ENCODE results near the gene SNRNP40.
"Not testable (repeated sequence)": the region's sequence is repeated elsewhere in the genome, so short reads cannot be mapped to it uniquely, and the experiment has no call there.

Gene SNRNP40

DNA sequence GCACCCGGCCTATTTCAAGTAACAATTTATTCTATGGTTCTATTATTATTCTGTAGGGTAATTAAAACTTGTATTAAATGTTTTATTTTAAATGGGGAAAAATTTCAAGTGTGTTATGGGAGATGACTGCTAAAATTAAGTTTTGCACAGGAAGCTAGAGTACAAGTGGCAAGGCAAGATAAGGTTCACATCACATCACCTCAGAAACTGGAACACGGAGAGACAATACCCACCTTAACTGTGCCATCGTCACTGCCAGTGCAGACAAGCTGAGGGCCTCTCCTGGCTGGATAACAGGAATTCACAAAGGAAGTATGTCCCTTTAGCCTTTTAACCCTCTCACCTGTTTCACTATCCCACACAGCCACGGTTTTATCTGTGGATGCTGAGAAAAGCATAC, 7.6 kb downstream of the SNRNP40 start:
- no peak for DNase-seq (ENCODE audit: extremely low spot score, insufficient read length, low read depth)
- FAIRE-seq: no peak

DNA sequence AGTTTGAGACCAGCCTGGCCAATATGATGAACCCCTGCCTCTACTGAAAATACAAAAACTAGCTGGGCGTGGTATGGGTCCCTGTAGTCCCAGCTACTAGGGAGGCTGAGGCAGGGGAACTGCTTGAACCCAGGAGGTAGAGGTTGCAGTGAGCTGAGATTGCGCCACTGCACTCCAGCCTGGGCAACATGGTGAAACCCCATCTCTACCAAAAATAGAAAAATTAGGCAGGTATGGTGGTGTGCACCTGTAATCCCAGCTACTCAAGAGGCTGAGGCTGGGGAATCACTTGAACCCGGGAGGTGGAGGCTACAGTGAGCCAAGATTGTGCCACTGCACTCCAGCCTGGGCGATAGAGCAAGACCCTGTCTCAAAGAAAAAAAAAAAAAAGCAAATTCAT, 8.8 kb downstream of the SNRNP40 start:
- not testable (repeated sequence) for FAIRE-seq; DNase-seq (ENCODE audit: extremely low spot score, insufficient read length, low read depth)

DNA sequence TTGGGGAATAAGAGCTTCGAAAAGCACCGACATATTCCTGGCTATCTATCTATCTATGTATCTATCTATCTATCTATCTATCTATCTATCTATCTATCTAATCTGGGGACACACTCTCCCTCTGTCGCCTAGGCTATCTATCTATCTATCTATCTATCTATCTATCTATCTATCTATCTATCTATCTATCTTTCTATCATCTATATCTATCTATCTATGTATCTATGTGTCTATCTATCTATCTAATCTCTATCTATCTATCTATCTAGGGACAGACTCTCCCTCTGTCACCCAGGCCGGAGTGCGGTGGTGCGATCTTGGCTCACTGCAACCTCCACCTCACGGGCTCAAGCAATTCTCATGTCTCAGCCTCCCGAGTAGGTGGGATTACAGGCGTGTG, 14.2 kb downstream of the SNRNP40 start:
- not testable (repeated sequence) for FAIRE-seq; DNase-seq (ENCODE audit: extremely low spot score, insufficient read length, low read depth)

DNA sequence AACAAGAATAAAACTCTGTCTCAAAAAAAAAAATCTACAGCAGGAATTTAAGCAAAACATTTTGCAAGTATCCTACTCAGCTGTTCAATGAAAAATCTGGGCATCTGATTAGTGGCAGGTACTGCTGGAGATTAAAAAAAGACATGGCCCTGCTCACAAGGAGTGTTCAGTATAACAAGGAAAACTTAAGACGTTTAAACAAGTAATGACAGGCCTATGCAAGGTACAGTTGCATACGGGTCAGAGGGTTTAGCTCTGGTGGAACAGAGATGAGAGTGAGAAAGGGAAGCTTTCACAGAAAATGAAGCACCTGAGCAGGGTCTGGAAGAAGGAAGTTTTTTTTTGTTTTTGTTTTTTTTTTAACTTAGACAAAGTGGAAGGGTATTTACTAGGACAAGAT, 23.0 kb downstream of the SNRNP40 start:
- DNase-seq (ENCODE audit: extremely low spot score, insufficient read length, low read depth) (no peak), FAIRE-seq (no peak)

DNA sequence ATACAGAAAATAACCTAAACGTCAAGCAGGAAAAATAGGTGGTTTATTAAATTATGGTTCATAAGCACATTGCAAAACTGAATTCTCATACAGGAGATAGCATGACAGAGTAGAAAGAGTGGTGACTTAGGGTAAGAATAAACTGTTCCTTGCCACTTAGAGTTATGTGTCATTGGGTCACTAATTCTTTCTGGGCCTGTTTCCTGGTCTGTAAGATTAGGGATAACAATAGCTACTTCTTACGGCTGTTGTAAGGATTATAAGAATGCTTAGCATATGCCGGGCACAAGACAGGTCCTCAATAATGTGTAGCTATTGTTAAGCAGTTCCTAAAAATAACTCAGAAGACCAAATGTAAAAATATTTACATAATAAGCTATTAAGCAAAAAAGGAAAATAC, 24.2 kb downstream of the SNRNP40 start:
- FAIRE-seq: no peak

DNA sequence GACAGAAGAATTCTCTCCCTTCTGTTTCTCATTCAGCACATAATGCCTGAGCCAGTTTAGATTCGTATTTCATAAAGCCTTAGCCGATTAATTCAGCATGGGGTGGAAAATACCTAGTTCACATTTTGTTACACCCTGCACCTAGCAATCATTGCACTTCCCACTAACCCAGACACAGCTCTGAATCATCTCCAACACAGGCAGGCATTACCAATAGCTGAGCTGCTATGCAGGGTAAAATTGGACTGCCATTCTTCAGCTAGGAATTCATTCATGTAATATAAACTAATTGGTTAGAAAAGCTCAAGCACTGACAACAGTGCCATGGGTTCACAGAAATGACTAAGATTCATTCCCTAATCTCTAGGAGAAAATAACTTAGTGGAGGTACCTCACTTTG, 30.0 kb downstream of the SNRNP40 start:
- no peak for DNase-seq (ENCODE audit: extremely low spot score, insufficient read length, low read depth)
- no peak for FAIRE-seq

More for the DNA sequence above, 24.2 kb downstream of the SNRNP40 start:
- no peak for DNase-seq (ENCODE audit: extremely low spot score, insufficient read length, low read depth)

DNA sequence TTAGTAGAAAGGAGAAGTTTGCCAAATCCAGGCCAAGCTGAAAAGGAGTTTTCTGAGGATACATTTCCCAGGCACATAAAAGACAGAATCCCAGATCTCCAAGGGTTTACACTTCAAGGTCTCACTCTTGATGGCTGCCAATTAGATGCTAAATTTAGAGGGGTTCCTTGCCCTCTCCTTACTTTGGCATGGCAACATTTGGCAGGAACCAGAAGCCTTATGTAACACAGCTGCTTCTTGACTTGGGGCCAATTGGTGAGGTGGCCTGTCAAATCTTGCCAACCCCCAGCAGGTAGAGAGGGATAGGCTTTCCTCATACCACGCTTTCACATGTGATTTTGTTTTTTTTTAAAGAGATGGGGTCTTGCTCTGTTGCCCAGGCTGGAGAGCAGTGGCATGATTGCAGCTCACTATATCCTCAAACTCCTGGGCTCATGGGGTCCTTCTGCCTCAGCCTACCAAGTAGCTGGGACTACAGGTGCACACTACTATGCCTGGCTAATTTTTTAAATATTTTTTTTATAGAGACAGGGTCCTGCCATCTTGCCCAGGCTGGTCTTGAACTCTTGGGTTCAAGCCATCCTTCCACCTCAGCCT, 31.7 kb downstream of the SNRNP40 start:
- DNase-seq (ENCODE audit: extremely low spot score, insufficient read length, low read depth) (no peak), FAIRE-seq (no peak)

DNA sequence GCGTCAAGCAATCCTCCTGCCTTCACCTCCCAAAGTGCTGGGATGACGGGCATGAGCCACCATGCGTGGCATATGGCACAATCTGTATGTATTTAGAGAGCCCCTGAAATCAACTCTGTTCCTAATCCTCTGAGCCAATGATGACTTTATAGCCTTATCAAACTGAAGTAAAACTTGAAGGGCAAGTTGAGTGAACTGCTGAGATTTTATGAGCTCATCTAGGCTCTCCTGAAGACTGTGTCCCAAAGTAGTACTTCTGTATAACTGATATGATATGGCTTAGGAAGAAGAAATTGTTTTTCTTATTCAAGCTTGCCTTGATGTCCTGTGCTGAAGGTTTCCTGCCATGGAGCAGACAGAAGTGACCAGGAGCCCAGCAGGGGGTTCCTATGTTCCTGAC, 33.2 kb downstream of the SNRNP40 start:
- DNase-seq (ENCODE audit: extremely low spot score, insufficient read length, low read depth) (no peak), FAIRE-seq (no peak)

DNA sequence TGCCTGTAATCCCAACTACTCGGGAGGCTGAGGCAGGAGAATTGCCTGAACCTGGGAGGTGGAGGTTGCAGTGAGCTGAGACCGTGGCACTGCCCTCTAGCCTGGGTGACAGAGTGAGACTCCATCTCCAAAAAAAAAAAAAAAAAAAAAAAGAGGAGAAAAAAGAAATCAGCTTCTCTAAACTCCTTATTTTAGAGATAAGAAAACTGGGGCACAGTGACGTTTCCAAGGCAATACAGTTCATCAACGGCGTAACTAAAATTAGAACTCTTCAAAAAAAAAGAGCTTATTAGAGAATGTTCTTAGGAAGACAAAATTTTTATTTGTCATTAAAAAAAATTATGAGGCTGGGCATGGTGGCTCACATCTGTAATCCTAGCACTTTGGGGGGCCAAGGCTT, 34.2 kb downstream of the SNRNP40 start:
- not testable (repeated sequence) for DNase-seq (ENCODE audit: extremely low spot score, insufficient read length, low read depth); FAIRE-seq

DNA sequence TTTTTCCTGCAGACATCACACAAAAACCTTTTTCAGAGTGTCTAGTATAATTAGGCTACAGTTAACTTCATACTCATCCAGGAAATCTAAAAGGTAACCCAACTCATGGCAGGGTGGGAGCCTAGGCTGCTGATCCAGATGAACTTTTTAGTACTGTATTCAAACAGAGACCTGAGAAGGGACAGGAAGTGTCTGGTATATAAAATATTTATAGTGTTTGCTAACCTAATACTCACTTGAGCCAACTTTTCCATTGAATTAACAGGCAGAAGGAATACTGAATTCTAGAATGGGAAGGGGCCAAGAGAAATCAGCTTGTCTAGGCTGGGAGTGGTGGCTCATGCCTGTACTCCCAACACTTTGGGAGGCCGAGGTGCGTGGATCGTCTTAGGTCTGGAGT, 34.7 kb downstream of the SNRNP40 start:
- FAIRE-seq (no peak), DNase-seq (ENCODE audit: extremely low spot score, insufficient read length, low read depth) (no peak)

DNA sequence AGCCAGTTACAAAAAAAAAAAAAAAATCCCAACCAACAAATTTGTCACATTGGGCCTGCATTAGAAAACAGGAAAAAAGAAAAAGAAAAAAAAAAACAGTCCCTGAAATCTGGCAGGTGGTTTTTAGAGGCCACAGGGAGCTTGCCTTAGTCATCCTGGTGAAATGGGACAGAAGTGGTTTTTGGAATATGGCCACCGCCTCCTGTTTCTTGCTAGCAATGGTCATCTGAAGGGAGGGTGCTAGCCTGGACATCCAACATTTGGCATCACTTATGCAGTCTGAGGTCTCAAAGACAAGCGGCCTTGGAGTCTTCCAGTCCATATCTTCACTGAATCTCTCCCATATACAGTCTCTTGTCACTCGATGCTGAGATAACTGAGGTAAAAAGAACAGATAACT, 36.8 kb downstream of the SNRNP40 start:
- DNase-seq (ENCODE audit: extremely low spot score, insufficient read length, low read depth): no peak
- no peak for FAIRE-seq

DNA sequence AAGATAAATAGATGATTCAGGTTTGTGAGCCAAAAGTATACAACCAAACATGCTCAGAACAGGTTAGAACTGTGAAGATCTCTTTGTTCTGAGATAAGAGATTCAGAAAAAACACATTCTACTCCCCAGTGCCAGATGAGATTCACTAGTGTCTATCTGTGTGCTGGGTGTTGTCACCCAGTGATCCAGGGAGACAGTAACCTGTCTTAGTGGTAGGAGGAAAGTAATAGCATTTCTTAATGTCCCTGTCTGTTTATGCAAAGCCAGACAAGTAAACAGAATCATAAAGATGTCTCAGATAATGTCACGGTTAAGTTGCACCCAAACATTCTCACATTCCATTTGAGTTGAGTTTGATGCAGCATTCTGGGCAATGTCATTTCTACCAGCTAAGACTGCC, 38.0 kb downstream of the SNRNP40 start:
- FAIRE-seq: no peak
- no peak for DNase-seq (ENCODE audit: extremely low spot score, insufficient read length, low read depth)

DNA sequence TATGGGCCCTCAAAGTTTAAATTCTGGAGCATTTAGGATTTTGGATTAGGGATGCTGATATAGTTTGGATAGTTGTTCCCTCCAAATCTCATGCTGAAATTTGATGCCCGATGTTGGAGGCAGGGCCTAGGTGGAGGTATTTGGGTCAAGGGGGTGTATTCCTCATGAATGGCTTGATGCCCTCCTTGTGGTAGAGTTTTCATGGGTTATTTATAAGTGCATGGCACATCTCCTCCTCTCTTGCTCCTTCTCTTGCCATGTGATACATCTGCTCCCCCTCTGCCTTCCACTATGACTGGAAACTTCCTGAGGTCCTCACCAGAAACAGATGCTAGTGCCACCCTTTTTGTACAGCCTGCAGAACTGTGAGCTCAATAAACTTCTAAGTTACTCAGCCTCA, 39.4 kb downstream of the SNRNP40 start:
- DNase-seq (ENCODE audit: extremely low spot score, insufficient read length, low read depth) (no peak), FAIRE-seq (no peak)

DNA sequence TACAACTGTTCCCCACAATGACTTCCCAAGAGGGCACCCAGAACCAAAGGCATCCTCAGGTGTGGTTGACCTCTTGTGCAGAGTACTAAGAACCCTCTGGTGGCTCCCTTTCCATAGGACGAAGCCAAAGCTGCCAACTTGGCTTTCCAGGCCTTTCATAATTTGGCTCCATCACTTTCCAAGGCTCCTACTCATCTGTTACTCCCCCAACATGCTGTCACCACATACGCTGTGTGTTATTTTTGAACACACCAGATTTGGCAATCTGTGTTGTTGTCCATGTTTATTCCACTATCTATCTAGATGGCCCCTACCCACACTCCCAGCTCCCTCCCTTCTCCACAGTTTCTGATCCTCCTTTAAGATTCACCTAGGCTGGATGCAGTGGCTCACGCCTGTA, 46.7 kb downstream of the SNRNP40 start:
- FAIRE-seq (no peak), DNase-seq (ENCODE audit: extremely low spot score, insufficient read length, low read depth) (no peak)

DNA sequence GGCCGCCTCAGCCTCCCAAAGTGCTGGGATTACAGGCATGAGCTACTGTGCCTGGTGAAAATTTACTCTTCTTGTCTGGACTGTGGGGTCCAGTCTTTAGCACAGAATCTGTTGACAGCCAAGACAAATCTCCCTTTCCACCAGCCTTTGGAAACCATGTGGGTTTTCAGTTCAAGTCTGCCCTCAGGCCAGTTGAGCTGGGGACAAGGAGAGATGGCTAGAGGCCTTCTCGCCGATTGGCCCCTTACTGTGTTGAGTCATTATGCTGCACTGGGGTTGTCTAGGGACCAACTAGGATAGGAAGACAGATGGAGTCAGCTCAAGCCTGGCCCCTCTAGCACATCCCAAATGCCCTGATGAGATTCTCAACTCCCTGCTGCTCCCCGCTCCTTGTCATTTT, 48.3 kb downstream of the SNRNP40 start:
- no peak for DNase-seq (ENCODE audit: extremely low spot score, insufficient read length, low read depth)
- no peak for FAIRE-seq

DNA sequence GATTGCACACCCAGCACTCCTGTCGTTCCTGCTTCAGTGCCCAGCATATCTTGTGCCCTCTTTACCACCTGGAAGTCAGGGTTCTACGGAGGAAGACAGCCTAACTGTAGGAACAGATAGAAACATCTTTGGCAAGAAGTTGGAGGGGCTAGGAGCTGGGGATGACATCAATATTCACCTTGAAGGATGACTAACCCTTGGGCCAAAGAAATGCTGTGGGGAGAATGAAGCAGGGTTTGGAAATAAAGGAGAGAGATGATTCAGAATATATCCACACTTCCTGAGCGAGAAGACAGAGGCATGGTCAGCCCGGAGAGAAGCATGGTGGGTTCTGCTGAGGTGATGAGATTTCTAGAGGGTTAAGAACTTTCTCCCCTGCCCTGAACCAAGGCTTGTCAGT, 52.3 kb downstream of the SNRNP40 start:
- FAIRE-seq (no peak), DNase-seq (ENCODE audit: extremely low spot score, insufficient read length, low read depth) (no peak)

DNA sequence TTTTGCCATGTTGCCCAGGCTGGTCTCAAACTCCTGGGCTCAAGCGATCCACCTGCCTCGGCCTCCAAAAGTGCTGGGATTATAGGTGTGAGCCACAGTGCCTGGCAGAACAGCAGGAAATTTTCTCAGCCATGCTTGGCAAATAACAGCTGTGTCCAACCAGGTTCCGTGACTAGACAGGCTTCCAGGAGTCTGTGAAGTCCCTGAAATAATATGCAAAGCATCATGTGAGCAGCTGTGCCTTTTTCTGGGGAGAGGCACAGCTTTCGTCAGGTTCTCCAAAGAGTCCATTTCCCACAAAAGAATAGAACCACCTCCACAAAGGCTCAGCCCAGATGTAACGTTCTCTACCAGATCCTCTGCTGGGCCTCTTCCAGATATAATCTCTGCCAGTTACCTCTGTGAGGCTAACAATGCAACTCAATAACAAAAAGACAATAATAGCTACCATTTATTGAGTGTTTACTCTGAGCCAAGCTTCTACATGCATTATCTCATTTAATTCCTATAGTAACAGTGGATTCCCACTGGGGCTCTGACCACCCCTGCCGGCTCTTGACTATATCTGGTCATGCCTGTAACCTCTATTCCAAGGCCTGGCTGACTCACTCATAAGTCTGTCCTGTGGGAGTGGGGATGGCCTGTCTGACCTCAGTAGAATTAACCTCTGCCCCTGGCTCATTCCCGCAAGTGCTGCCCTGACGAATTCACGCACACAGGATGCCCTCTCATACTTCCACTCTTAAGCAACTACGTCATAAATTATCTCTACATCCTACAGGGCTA, 52.9 kb downstream of the SNRNP40 start:
- FAIRE-seq (no peak), DNase-seq (ENCODE audit: extremely low spot score, insufficient read length, low read depth) (no peak)

DNA sequence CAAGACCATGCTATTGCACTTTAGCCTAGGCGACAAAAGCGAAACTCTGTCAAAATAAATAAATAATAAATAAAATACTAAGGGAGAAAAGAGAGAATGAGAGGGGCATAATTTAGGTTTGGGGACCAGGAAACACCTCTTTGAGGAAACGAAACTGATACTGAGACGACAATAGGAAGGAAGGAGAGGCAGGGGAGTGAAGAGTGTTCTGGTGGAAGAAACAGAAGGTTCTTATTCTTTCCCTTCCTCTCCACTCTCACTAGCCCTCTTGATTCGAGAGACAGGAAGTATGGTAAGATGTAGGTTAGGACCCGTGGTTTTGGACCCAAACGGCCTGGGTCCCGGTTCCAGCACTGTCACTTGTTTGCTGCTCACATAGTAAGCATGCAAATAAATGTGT, 55.3 kb downstream of the SNRNP40 start:
- FAIRE-seq (no peak), DNase-seq (ENCODE audit: extremely low spot score, insufficient read length, low read depth) (no peak)

DNA sequence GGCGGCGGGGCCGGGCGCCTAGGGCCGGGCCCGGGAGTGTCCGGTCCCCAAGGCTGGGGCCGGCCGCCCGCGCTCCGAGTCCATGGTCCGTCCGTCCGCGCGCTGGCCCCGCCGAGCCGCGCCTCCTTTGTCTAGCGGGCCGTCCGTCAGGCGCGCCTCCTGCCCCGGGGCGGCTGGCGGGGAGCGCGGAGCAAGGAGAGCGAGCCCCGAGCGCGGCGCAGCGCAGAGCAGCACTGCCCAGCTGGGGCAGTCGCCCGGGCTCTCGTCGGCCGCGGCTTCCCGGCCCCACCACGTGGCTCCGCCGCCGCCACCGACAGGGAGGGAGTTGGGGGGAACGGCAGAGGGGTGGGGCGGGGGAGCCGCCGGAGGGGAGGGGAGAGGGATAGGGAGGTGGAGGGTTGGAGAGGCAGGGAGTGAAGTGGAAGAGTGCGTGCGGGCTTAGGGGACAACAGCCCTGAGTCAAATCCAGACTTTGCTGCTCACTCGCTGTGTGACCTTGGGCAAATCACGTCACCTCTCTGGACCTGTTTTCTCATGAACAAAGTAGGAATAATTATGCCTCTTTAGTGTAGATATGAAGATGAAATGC, 56.8 kb downstream of the SNRNP40 start, which contains the start of gene NKAIN1:
Gene NKAIN1 (minus strand): TSS at position 235 of the 589 bp plus-strand sequence. CDS start 340 bp downstream, outside the sequence.
- FAIRE-seq (no peak), DNase-seq (ENCODE audit: extremely low spot score, insufficient read length, low read depth) (no peak)

DNA sequence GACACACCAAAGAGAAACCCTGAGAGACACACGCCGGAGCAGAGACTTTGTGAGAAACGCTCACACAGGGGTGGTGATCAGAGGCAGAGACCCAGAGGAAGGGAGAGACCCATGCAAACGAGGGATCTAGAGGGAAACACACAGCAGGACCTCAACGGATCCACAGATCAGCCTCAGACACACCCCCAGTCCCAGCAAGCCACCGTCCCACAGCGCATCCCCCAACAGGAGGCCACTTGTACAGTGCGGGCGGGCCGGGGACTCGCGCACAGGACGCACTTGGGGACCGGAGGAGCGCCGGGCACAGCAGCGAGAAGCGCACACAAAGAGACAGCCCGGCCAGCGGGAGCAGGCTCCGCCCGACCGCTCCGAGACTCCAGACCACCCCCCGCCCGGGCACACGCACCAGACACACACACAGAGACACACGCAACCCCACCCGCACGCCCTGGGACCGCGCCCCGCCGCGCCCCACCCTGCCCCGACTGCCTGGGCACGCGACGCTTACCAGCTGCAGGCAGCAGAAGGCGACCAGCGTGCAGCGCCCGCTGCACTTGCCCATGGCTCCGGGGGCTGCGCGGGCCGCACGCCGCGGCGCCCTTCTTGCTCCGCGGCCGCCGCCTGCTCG, 57.5 kb downstream of the SNRNP40 start:
- DNase-seq (ENCODE audit: extremely low spot score, insufficient read length, low read depth): no peak
- no peak for FAIRE-seq

DNA sequence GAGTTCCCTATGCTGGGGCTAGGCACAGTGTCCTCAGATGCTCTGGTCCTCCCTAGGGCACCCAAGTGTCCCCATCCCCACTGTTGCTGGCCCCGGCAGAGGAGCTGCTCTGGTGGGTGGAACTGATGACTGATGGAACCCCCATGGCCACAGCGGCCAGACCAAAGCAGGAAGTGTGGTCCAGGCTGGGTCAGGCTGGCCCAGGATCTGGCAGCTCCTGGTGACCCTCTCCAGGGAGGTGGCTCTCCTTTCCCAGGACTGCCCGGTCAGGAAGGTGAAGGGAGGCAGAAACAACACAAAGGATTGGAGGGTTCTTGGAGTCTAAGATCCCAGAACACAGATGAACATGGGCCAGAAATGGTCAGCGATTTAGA, 58.0 kb downstream of the SNRNP40 start:
- DNase-seq (ENCODE audit: extremely low spot score, insufficient read length, low read depth): no peak

More for the DNA sequence above, 58.0 kb downstream of the SNRNP40 start:
- no peak for FAIRE-seq
